Adrenal gland (tissue), 12 donors: ENCODE data around the gene SETBP1. TPM values are rescaled to one million over a fixed set of nuclear protein-coding genes. Genes with fewer than 3 reads are reported as not detected.

Experiments
- DNase-seq, 7 donors: peaks; one replicate each; pipeline ENCODE4 v3.0.0-alpha.2; 2019 to 2020
- H3K27ac ChIP-seq, 5 donors: fragments of 200-600 bp; sonication (generic) in 4 of 5; 1 replicate in 3 of 5; 2 replicates in 2 of 5; pipeline versions ENCODE4 v1.5.1 to v1.8.0; 2016 to 2020; ENCODE audit warnings: mild to moderate bottlenecking in 1 of 5
- H3K27me3 ChIP-seq: fragments of 200-600 bp; 2 replicates; pipeline ENCODE4 v1.8.0; 2021
- H3K36me3 ChIP-seq, 2 donors: fragments of 200-600 bp; replicated peaks in 1 of 2; 1 replicate in 1 of 2; 2 replicates in 1 of 2; pipeline versions ENCODE4 v1.5.1 to v1.8.0; 2018 to 2022
- H3K4me1 ChIP-seq, 2 donors: fragments of 200-600 bp; replicated peaks in 1 of 2; 1 replicate in 1 of 2; 2 replicates in 1 of 2; pipeline versions ENCODE4 v1.5.1 to v1.8.0; 2018 to 2021
- H3K4me3 ChIP-seq, 4 donors: fragments of 200-600 bp; sonication (generic) in 3 of 4; one replicate each; pipeline ENCODE4 v1.5.1; 2016 to 2018
- H3K9me3 ChIP-seq, 3 donors: fragments of 200-600 bp; sonication (generic) in 1 of 3; replicated peaks in 1 of 3; 1 replicate in 2 of 3; 2 replicates in 1 of 3; pipeline versions ENCODE4 v1.5.1 to v1.8.0; 2016 to 2021
- POLR2A ChIP-seq, 2 donors: fragments of 450-650 bp; IDR thresholded peaks; one replicate each; pipeline ENCODE4 v1.6.1; 2017; ENCODE audit warnings: antibody characterized with exemption in 2 of 2, mild to moderate bottlenecking in 2 of 2, moderate library complexity in 1 of 2
- WGBS, 4 donors: extraction: QIAGEN DNeasy Blood & Tissue Kit in 2 of 4; methylation state at CpG; one replicate each; pipeline versions ENCODE4 v1.1.5 to v1.1.7; 2013 to 2017; 5-methylcytosine and 5-hydroxymethylcytosine counted together
- intact Hi-C, 2 donors: fragments of 100-400 bp; cut with DNase I; formaldehyde crosslinking; loops; one replicate each; pipeline versions ENCODE4 v1.14.1 to v1.15.0; 2022 to 2023
- polyA plus RNA-seq, 3 donors: library from polyadenylated mRNA; stranded (reverse); fragments of 200-250 nt in 2 of 3; fragments of 350-450 nt in 1 of 3; fragmentation: Illumina TruSeq in 1 of 3; extraction: RNeasy Lipid Tissue Mini Kit (QIAGEN cat#74804) in 1 of 3; gene quantifications; one replicate each; pipeline ENCODE4 v1.2.3, GENCODE V29; 2013 to 2014
- total RNA-seq, 9 donors: library from RNA; depleted of rRNA in 4 of 9; stranded (reverse); fragments of >200 nt in 4 of 9; fragments of 120-200 nt in 1 of 9; fragmentation: NEBNext Ultra II Directional in 1 of 9; extraction: Animal tissue kit (Norgen Biotek cat#: 25700) in 1 of 9; gene quantifications; one replicate each; pipeline versions ENCODE4 v1.1.0 to v1.2.4, GENCODE V29; 2013 to 2023
- TF ChIP-seq, protein P1 (sequence below), 6 experiments: fragments of 450-650 bp in 4 of 6; fragments of 200-600 bp in 2 of 6; sonication (generic) in 1 of 6; IDR thresholded peaks; 1 replicate in 5 of 6; 2 replicates in 1 of 6; pipeline versions ENCODE4 v1.5.1 to v1.8.0; 2016 to 2021; ENCODE audit warnings: antibody characterized with exemption in 6 of 6, mild to moderate bottlenecking in 2 of 6, moderate library complexity in 1 of 6
- donor health status: healthy with polysubstance abuse.
- donor health status: Bipolar disorder and iron deficiency.
- donor health status: DM: yes; HTN: yes; CAD: no.
- donor health status: DM: no; HTN: no; CAD: no.
- donor health status: DM: no; HTN: no; CAD: no.
- donor health status: DM: yes; HTN: yes; CAD: no.

Gene SETBP1
- total and polyA plus RNA-seq, 12 donors = 1.2 to 18.0 (median 9.4) TPM

DNA sequence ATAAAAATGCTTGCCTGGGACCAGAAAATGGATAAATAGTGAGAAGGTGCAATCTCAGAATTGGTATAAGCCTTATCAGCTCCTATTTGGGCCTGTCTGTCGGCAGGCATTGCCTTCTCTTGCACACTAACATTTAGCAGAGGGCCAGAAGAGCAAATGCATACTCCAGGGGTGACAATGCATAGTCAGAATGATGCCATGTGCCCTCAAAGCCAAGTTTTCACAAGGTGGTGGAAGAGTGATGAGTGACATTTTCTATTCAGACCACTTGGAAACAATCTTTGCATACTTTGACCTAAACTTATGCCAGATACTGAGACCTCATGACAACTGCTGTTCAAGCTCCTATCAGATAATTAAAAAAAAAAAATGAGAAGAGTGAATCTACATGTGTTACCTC lies 276.3 kb downstream of the SETBP1 start:
- 78 to 85% (median 80%) methylated on average over 1 of the region's 1 CpG for WGBS, 4 donors

DNA sequence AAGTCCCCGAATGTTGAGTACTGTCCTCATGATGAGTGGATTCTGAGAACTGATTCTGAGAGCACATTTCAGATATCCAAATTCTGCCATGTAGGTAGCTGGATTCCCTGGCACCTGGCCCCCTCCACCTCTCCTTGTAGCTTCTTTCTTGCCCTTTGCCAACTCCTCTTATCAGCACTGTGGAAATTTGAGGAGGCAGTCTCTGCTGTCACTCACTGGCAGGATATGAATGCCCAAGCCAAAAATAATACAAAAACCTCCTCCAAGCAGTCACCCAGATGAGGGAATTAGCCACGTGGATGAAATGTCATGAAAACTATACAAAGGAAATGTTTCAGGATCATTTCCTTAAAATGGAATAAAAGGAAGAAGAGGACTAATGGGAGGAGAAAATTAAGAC lies 276.8 kb downstream of the SETBP1 start:
- 50 to 65% (median 63%) methylated on average over 2 of the region's 2 CpGs for WGBS, 4 donors
- H3K27ac ChIP-seq = no peak overlapping the region
- H3K27me3 ChIP-seq = no peaks in the 10 kb centered on the region
- no peak for TF ChIP-seq POLR2A (IDR thresholded peaks at IDR 0.05)
- TF ChIP-seq, protein P1, sequence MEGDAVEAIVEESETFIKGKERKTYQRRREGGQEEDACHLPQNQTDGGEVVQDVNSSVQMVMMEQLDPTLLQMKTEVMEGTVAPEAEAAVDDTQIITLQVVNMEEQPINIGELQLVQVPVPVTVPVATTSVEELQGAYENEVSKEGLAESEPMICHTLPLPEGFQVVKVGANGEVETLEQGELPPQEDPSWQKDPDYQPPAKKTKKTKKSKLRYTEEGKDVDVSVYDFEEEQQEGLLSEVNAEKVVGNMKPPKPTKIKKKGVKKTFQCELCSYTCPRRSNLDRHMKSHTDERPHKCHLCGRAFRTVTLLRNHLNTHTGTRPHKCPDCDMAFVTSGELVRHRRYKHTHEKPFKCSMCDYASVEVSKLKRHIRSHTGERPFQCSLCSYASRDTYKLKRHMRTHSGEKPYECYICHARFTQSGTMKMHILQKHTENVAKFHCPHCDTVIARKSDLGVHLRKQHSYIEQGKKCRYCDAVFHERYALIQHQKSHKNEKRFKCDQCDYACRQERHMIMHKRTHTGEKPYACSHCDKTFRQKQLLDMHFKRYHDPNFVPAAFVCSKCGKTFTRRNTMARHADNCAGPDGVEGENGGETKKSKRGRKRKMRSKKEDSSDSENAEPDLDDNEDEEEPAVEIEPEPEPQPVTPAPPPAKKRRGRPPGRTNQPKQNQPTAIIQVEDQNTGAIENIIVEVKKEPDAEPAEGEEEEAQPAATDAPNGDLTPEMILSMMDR (IDR thresholded peaks at IDR 0.05) = no peak
- peaks cover 0 to 5% of the 10 kb centered on the region in 2 donors for H3K4me1 ChIP-seq
- H3K4me3 ChIP-seq = no peak overlapping the region
- intact Hi-C loops = no loop called here
- DNase-seq = no peak
- no peaks in the 10 kb centered on the region for H3K9me3 ChIP-seq
- H3K36me3 ChIP-seq = no peaks in the 10 kb centered on the region

More for the DNA sequence above, 276.3 kb downstream of the SETBP1 start:
- no peak for DNase-seq
- TF ChIP-seq, protein P1 (IDR thresholded peaks at IDR 0.05) = no peak
- TF ChIP-seq POLR2A (IDR thresholded peaks at IDR 0.05) = no peak
- no peak overlapping the region for H3K4me3 ChIP-seq
- peaks cover 0 to 5% of the 10 kb centered on the region in 2 donors for H3K4me1 ChIP-seq
- H3K9me3 ChIP-seq = no peaks in the 10 kb centered on the region
- no peaks in the 10 kb centered on the region for H3K36me3 ChIP-seq
- no peaks in the 10 kb centered on the region for H3K27me3 ChIP-seq
- intact Hi-C loops = no loop called here
- no peak overlapping the region for H3K27ac ChIP-seq

DNA sequence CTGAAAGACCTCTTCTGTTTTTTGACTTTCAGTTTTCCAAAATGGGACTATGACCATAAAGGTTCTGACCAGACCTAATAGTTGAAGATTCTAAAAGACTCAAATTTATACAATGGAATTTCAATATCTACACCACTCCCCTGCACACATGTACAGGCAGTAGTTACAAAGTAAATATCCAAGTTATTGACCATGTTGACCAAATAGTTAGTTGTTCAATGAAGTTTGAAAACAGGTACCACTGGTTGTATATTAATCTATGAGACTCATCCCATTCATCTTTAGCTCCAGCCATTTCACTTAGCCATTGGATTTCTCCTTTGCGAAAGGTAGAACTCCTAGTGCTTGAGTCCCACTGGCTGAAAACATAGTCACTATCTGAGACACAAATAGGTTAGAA lies 277.4 kb downstream of the SETBP1 start:
- Histone ChIP-seq H3K9me3 (no peaks in the 10 kb centered on the region), H3K4me1 (peaks cover 0 to 5% of the 10 kb centered on the region in 2 donors), H3K36me3 (no peaks in the 10 kb centered on the region), H3K27ac (no peak overlapping the region), H3K27me3 (no peaks in the 10 kb centered on the region), H3K4me3 (no peak overlapping the region)
- intact Hi-C loops = no loop called here
- 88 to 97% (median 94%) methylated on average over 1 of the region's 1 CpG for WGBS, 4 donors
- no peak for DNase-seq
- no peak for TF ChIP-seq POLR2A (IDR thresholded peaks at IDR 0.05)

DNA sequence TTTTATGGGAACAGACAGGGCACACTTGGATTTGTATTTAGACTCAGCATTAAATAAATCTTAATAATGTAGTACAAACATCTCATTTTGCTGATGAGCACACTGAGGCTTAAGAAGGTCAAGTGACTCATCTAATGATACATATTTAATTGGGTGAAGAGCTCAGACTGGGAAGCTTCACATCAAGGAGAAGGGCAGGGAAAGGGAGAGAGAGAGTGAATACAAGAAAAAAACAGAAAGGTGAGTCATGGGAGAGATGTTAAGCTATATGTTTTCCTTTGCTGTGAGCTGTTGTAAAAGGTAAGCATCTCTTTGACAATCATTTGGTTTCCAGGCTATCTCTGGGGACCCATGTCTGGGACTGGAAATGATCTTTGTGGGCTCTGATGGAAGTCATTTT lies 277.8 kb downstream of the SETBP1 start:
- no peaks in the 10 kb centered on the region for H3K9me3 ChIP-seq
- DNase-seq = no peak
- H3K27ac ChIP-seq = no peak overlapping the region
- H3K4me1 ChIP-seq = peaks cover 0 to 5% of the 10 kb centered on the region in 2 donors
- H3K27me3 ChIP-seq = no peaks in the 10 kb centered on the region
- H3K4me3 ChIP-seq = no peak overlapping the region
- intact Hi-C loops = no loop called here
- TF ChIP-seq POLR2A (IDR thresholded peaks at IDR 0.05) = no peak
- TF ChIP-seq, protein P1 (IDR thresholded peaks at IDR 0.05) = no peak
- H3K36me3 ChIP-seq = no peaks in the 10 kb centered on the region

DNA sequence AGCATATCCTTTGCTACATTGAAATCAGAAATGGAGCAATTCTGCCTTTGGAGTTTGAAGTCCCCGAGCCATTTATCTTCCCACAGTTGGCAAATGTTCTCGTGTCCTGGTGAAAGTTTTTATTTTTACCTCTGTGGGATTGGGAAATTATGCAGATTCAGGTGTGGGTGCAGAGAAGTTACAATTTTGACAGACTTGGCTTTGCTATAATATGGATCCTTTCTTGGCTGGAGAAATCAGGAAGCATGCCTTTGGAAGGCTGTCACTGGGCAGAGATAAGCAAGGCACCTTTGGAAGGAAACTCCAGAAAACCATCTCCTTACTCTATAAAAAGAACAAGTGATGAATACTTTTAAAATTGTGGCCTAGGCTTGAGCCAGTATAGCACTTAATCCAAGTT lies 278.3 kb downstream of the SETBP1 start:
- TF ChIP-seq, protein P1 (IDR thresholded peaks at IDR 0.05) = no peak
- TF ChIP-seq POLR2A (IDR thresholded peaks at IDR 0.05) = no peak
- Histone ChIP-seq H3K9me3 (no peaks in the 10 kb centered on the region), H3K4me3 (no peak overlapping the region), H3K36me3 (no peaks in the 10 kb centered on the region), H3K27me3 (no peaks in the 10 kb centered on the region), H3K4me1 (peaks cover 0 to 5% of the 10 kb centered on the region in 2 donors), H3K27ac (no peak overlapping the region)
- 49 to 68% (median 56%) methylated on average over 2 of the region's 2 CpGs for WGBS, 4 donors
- intact Hi-C loops = no loop called here
- no peak for DNase-seq
